ENCODE results near the gene TMEM106B. TPM values are rescaled to one million over a fixed set of nuclear protein-coding genes. Genes with fewer than 3 reads are reported as not detected.
A peak's percentile ranks its signal among the peaks of the same experiment; 100 is the strongest.

Gene TMEM106B
- total RNA-seq, 1 experiment from 2014 or later, result 64.4 TPM

- Histone ChIP-seq H3K9me2 (ENCODE audit: insufficient read depth) (no peaks in the 10 kb centered on the region), H3K9me3 (ENCODE audit: insufficient read depth, low read depth) (no peaks in the 10 kb centered on the region), H3K79me2 (ENCODE audit: low read depth) (no peaks in the 10 kb centered on the region), H3K36me3 (ENCODE audit: low read depth) (no peaks in the 10 kb centered on the region), H3K27ac (no peak overlapping the region), H3K4me3 (no peak overlapping the region), H3K4me2 (no peak overlapping the region), H3F3A (ENCODE audit: insufficient read depth, low read depth) (0 out of 2 replicates have a peak, but pooled peaks cover 2% of the 10 kb centered on the region), H4K20me1 (ENCODE audit: insufficient read depth) (no peaks in the 10 kb centered on the region), H3K27me3 (ENCODE audit: insufficient read depth, low read depth) (no peaks in the 10 kb centered on the region), H2AFZ (no peak overlapping the region), H3K4me1 (replicated peaks; ENCODE audit: insufficient read depth) (peaks cover 11% of the 10 kb centered on the region)
- intact Hi-C loops (cut with micrococcal nuclease; ENCODE audit: unreplicated experiment), result no loop called here
- BruUV-seq (replicated peaks), result no TSS peak
- TF ChIP-seq CTCF (conservative IDR thresholded peaks at IDR 0.05), result no peak
- TF ChIP-seq EZH2 (IDR thresholded peaks at IDR 0.05; ENCODE audit: low read depth), result no peak
- ChIA-PET CTCF (no interaction called here), POLR2A (ENCODE audit: unreplicated experiment) (no interaction called here)
- DNase-seq, result no peak
Observed at GRCh38 chr7:12194426-12194825, 16.7 kb upstream of the TMEM106B start.

- POLR2A ChIA-PET (ENCODE audit: unreplicated experiment), result no interaction called here
- Histone ChIP-seq H3K4me3 (no peak overlapping the region), H2AFZ (no peak overlapping the region), H3K27ac (no peak overlapping the region), H3K36me3 (ENCODE audit: low read depth) (no peaks in the 10 kb centered on the region), H3K4me2 (no peak overlapping the region), H3F3A (ENCODE audit: insufficient read depth, low read depth) (0 out of 2 replicates have a peak, but pooled peaks cover 2% of the 10 kb centered on the region), H4K20me1 (ENCODE audit: insufficient read depth) (no peaks in the 10 kb centered on the region), H3K9me3 (ENCODE audit: insufficient read depth, low read depth) (no peaks in the 10 kb centered on the region), H3K79me2 (ENCODE audit: low read depth) (no peaks in the 10 kb centered on the region), H3K4me1 (replicated peaks; ENCODE audit: insufficient read depth) (peaks cover 21% of the 10 kb centered on the region), H3K9me2 (ENCODE audit: insufficient read depth) (no peaks in the 10 kb centered on the region), H3K27me3 (ENCODE audit: insufficient read depth, low read depth) (no peaks in the 10 kb centered on the region)
- CTCF ChIA-PET, result no interaction called here
- intact Hi-C loops (cut with micrococcal nuclease; ENCODE audit: unreplicated experiment), result no loop called here
- TF ChIP-seq EZH2 (IDR thresholded peaks at IDR 0.05; ENCODE audit: low read depth) (no peak), CTCF (conservative IDR thresholded peaks at IDR 0.05) (no peak)
- no peak for DNase-seq
- no TSS peak for BruUV-seq (replicated peaks)
Observed at GRCh38 chr7:12196386-12196785, 14.7 kb upstream of the TMEM106B start.

GRCh38 chr7:12199363-12199762, 11.7 kb upstream of the TMEM106B start:
- Histone ChIP-seq H3K27ac (peak overlapping the region; percentile 17), H3K4me3 (no peak overlapping the region), H3K27me3 (ENCODE audit: insufficient read depth, low read depth) (no peaks in the 10 kb centered on the region), H3K9me2 (ENCODE audit: insufficient read depth) (no peaks in the 10 kb centered on the region), H3K9me3 (ENCODE audit: insufficient read depth, low read depth) (no peaks in the 10 kb centered on the region), H3K4me2 (peak overlapping the region; percentile 24), H3K4me1 (replicated peaks; ENCODE audit: insufficient read depth) (peaks cover 21% of the 10 kb centered on the region), H3K79me2 (ENCODE audit: low read depth) (no peaks in the 10 kb centered on the region), H3K36me3 (ENCODE audit: low read depth) (no peaks in the 10 kb centered on the region), H2AFZ (no peak overlapping the region), H3F3A (ENCODE audit: insufficient read depth, low read depth) (0 out of 2 replicates have a peak, but pooled peaks cover 2% of the 10 kb centered on the region), H4K20me1 (ENCODE audit: insufficient read depth) (no peaks in the 10 kb centered on the region)
- TF ChIP-seq CTCF (conservative IDR thresholded peaks at IDR 0.05) (no peak), EZH2 (IDR thresholded peaks at IDR 0.05; ENCODE audit: low read depth) (no peak)
- ChIA-PET CTCF (no interaction called here), POLR2A (ENCODE audit: unreplicated experiment) (interaction anchor here (0.7 kb wide), 1 partner anchor 11 kb away, joined by 5 read pairs; no protein-coding TSS in a partner anchor)
- peak in 1 of 2 experiments; percentile 91 for DNase-seq
- BruUV-seq (replicated peaks), result no TSS peak
- intact Hi-C loops (cut with micrococcal nuclease; ENCODE audit: unreplicated experiment), result no loop called here

Measured in PC-9 (cell line).